Fibroblast of upper back skin (primary cell): ENCODE results near the gene LRRC36.
"Not testable (repeated sequence)": the region's sequence is repeated elsewhere in the genome, so short reads cannot be mapped to it uniquely, and the experiment has no call there.

Experiments
- DNase-seq: peaks from one replicate; pipeline ENCODE4 v3.0.0-alpha.2; 2013

Gene LRRC36

GRCh38 chr16:67404740-67405226, 78.2 kb downstream of the LRRC36 start:
- DNase-seq, result no peak

- no peak for DNase-seq
Observed at GRCh38 chr16:67405336-67405735, 78.7 kb downstream of the LRRC36 start.

GRCh38 chr16:67406111-67406971, 79.7 kb downstream of the LRRC36 start:
- peak; percentile 87 for DNase-seq

- no peak for DNase-seq
Observed at GRCh38 chr16:67407176-67407787, 80.7 kb downstream of the LRRC36 start.

GRCh38 chr16:67407788-67408452, 81.3 kb downstream of the LRRC36 start:
- DNase-seq, result no peak

GRCh38 chr16:67409631-67410030, 83.0 kb downstream of the LRRC36 start:
- DNase-seq, result no peak

GRCh38 chr16:67411339-67411738, 84.7 kb downstream of the LRRC36 start:
- no peak for DNase-seq

- no peak for DNase-seq
Observed at GRCh38 chr16:67412294-67412693, 85.7 kb downstream of the LRRC36 start.

- no peak for DNase-seq
Observed at GRCh38 chr16:67413978-67414911, 87.6 kb downstream of the LRRC36 start.

- DNase-seq, result not testable (repeated sequence)
Observed at GRCh38 chr16:67415421-67415820, 88.8 kb downstream of the LRRC36 start.

GRCh38 chr16:67415872-67416793, 89.5 kb downstream of the LRRC36 start, which contains the start of gene ZDHHC1:
Gene ZDHHC1, minus strand, starts transcription at chr16:67416477. Its CDS starts 8,702 bp downstream, at chr16:67407775.
- DNase-seq, result peak; percentile 60

- no peak for DNase-seq
Observed at GRCh38 chr16:67417333-67418061, 90.9 kb downstream of the LRRC36 start.

GRCh38 chr16:67419502-67419901, 92.9 kb downstream of the LRRC36 start:
- peak; percentile 57 for DNase-seq

- peak; percentile 36 for DNase-seq
Observed at GRCh38 chr16:67419931-67420330, 93.3 kb downstream of the LRRC36 start.

GRCh38 chr16:67421030-67421429, 94.4 kb downstream of the LRRC36 start:
- no peak for DNase-seq

- DNase-seq, result no peak
Observed at GRCh38 chr16:67423015-67423414, 96.4 kb downstream of the LRRC36 start.

GRCh38 chr16:67423611-67424260, 97.1 kb downstream of the LRRC36 start:
- DNase-seq, result no peak

- no peak for DNase-seq
Observed at GRCh38 chr16:67424261-67424615, 97.6 kb downstream of the LRRC36 start.

GRCh38 chr16:67425061-67425460, 98.4 kb downstream of the LRRC36 start:
- DNase-seq, result peak; percentile 81

- DNase-seq, result peak; percentile 7
Observed at GRCh38 chr16:67425580-67425979, 99.0 kb downstream of the LRRC36 start.
